CD8-positive, alpha-beta memory T cell (primary cell): Measurements from ENCODE around the gene LENG8. TPM values are rescaled to one million over a fixed set of nuclear protein-coding genes. Genes with fewer than 3 reads are reported as not detected.
"Not testable (repeated sequence)": the region's sequence is repeated elsewhere in the genome, so short reads cannot be mapped to it uniquely, and the experiment has no call there.

ENCODE experiments used
- CTCF ChIA-PET: fragments of 350-600 bp; sonication (Branson Sonifier 250); formaldehyde crosslinking; loops from one replicate; lab custom pipeline; 2021; ENCODE audit warnings: antibody characterized with exemption; lab: Charles Lee
- POLR2A ChIA-PET: fragments of 350-600 bp; sonication (Branson Sonifier 250); formaldehyde crosslinking; loops from one replicate; lab custom pipeline; 2021; ENCODE audit warnings: antibody characterized with exemption; lab: Charles Lee
- DNase-seq, 5 donors: peaks; one replicate each; pipeline versions ENCODE4 v3.0.0 to v3.0.0-alpha.2; 2020 to 2022; ENCODE audit warnings: mixed read lengths in 1 of 5
- H3K27ac ChIP-seq: one replicate; pipeline ENCODE4 v1.7.0; 2013; ENCODE audit warnings: low read depth, mild to moderate bottlenecking, low read length, moderate library complexity
- H3K27me3 ChIP-seq: 2 replicates; pipeline ENCODE4 v1.7.0; 2013; ENCODE audit warnings: low read length, mild to moderate bottlenecking; ENCODE audit not compliant: insufficient read depth, poor library complexity, severe bottlenecking
- H3K36me3 ChIP-seq: 2 replicates; pipeline ENCODE4 v1.7.0; 2013; ENCODE audit warnings: mild to moderate bottlenecking, low read length, moderate library complexity; ENCODE audit not compliant: insufficient read depth
- H3K4me1 ChIP-seq: 2 replicates; pipeline ENCODE4 v1.7.0; 2013; ENCODE audit warnings: mild to moderate bottlenecking, low read length, moderate library complexity; ENCODE audit not compliant: insufficient read depth
- H3K4me3 ChIP-seq: 2 replicates; pipeline ENCODE4 v1.7.0; 2013; ENCODE audit warnings: mild to moderate bottlenecking, low read length
- H3K9me3 ChIP-seq: 2 replicates; pipeline ENCODE4 v1.7.0; 2013; ENCODE audit warnings: mild to moderate bottlenecking, low read length
- H3K27ac Mint-ChIP-seq, 8 donors: one replicate each; pipeline ENCODE4 v1.8.0; 2020 to 2021; ENCODE audit warnings: mixed read lengths in 8 of 8, mild to moderate bottlenecking in 6 of 8, inconsistent platforms in 3 of 8, moderate library complexity in 3 of 8
- H3K27me3 Mint-ChIP-seq, 2 donors: one replicate each; pipeline ENCODE4 v1.8.0; 2020 to 2021; ENCODE audit warnings: mixed read lengths in 2 of 2, mild to moderate bottlenecking in 1 of 2, moderate library complexity in 1 of 2
- H3K36me3 Mint-ChIP-seq, 3 donors: one replicate each; pipeline ENCODE4 v1.8.0; 2020 to 2021; ENCODE audit warnings: mixed read lengths in 3 of 3, inconsistent platforms in 1 of 3, mild to moderate bottlenecking in 1 of 3
- H3K4me1 Mint-ChIP-seq, 3 donors: one replicate each; pipeline ENCODE4 v1.8.0; 2020 to 2021; ENCODE audit warnings: mixed read lengths in 3 of 3, inconsistent platforms in 1 of 3, mild to moderate bottlenecking in 1 of 3
- H3K4me3 Mint-ChIP-seq, 7 donors: one replicate each; pipeline ENCODE4 v1.8.0; 2020 to 2021; ENCODE audit warnings: mixed read lengths in 7 of 7, mild to moderate bottlenecking in 6 of 7, moderate library complexity in 4 of 7, inconsistent platforms in 2 of 7
- H3K9me3 Mint-ChIP-seq, 5 donors: one replicate each; pipeline ENCODE4 v1.8.0; 2020 to 2022; ENCODE audit warnings: mixed read lengths in 5 of 5, mild to moderate bottlenecking in 3 of 5, moderate library complexity in 2 of 5, inconsistent platforms in 1 of 5
- polyA plus RNA-seq: library from polyadenylated mRNA; unstranded; fragments of 300-500 nt; fragmentation: Illumina TruSeq; gene quantifications from one replicate; pipeline ENCODE4 v1.2.3, GENCODE V29; 2021
- total RNA-seq, 2 experiments: library from RNA; stranded (reverse); gene quantifications; one replicate each; pipeline ENCODE4 v1.2.3, GENCODE V29; 2021

The LENG8 gene
- total and polyA plus RNA-seq, 3 experiments from 2014 or later = 8.0 to 144 (median 132) TPM

- Mint-ChIP-seq H3K4me3 (peak overlapping the region in 2 of 7 donors; percentile 19 to 48), H3K27me3 (peaks cover 9 to 20% of the 10 kb centered on the region in 2 donors), H3K4me1 (peaks cover 23 to 30% (median 25%) of the 10 kb centered on the region in 3 donors)
- H3K36me3 Mint-ChIP-seq, H3K9me3 ChIP-seq, H3K9me3 Mint-ChIP-seq, H3K27ac Mint-ChIP-seq, H3K27me3 ChIP-seq, H3K36me3 ChIP-seq, H3K27ac ChIP-seq, POLR2A ChIA-PET, H3K4me3 ChIP-seq, CTCF ChIA-PET, DNase-seq: not testable (repeated sequence)
- peaks cover 15% of the 10 kb centered on the region for H3K4me1 ChIP-seq
Measured at GRCh38 chr19:54508487-54508886, 59.5 kb downstream of the LENG8 start.

- H3K4me3 Mint-ChIP-seq, H3K27ac ChIP-seq, H3K36me3 ChIP-seq, H3K36me3 Mint-ChIP-seq, POLR2A ChIA-PET, H3K27me3 ChIP-seq, H3K9me3 ChIP-seq, H3K9me3 Mint-ChIP-seq, CTCF ChIA-PET, H3K27ac Mint-ChIP-seq, H3K4me3 ChIP-seq: not testable (repeated sequence)
- Mint-ChIP-seq H3K4me1 (peaks cover 23 to 30% (median 25%) of the 10 kb centered on the region in 3 donors), H3K27me3 (peaks cover 9 to 21% of the 10 kb centered on the region in 2 donors)
- H3K4me1 ChIP-seq = peaks cover 15% of the 10 kb centered on the region
- peak in 1 of 5 donors; percentile 9 for DNase-seq
Measured at GRCh38 chr19:54509200-54509940, 60.4 kb downstream of the LENG8 start.

Other genes with a start within 250 kb of the LENG8 start
- 1,000 to 10,000 TPM; 1,621 to 1,723 TPM for gene RPS9, start 248.3 kb upstream of the LENG8 start, total RNA-seq
- gene RPS9, start 248.3 kb upstream of the LENG8 start, polyA plus RNA-seq = 824 TPM
- 1 to 10 TPM in 1 of 2 experiments, under 1 TPM in 1; 0.48 to 1.2 TPM for gene LILRB3, start 226.2 kb upstream of the LENG8 start, total RNA-seq
- 0.49 TPM for gene LILRB3, start 226.2 kb upstream of the LENG8 start, polyA plus RNA-seq
- gene LILRA6, start 206.4 kb upstream of the LENG8 start, total RNA-seq = under 1 TPM; 0.37 to 0.42 TPM
- gene LILRA6, start 206.4 kb upstream of the LENG8 start, polyA plus RNA-seq = 0.45 TPM
- gene LILRB5, start 191.9 kb upstream of the LENG8 start, total RNA-seq = under 1 TPM; 0.42 to 0.44 TPM
- gene LILRB5, start 191.9 kb upstream of the LENG8 start, polyA plus RNA-seq = not detected
- under 1 TPM; 0.24 to 0.42 TPM for gene LILRB2, start 168.1 kb upstream of the LENG8 start, total RNA-seq
- not detected for gene LILRB2, start 168.1 kb upstream of the LENG8 start, polyA plus RNA-seq
- not detected for gene LILRA5, start 136.0 kb upstream of the LENG8 start, total RNA-seq
- not detected for gene LILRA5, start 136.0 kb upstream of the LENG8 start, polyA plus RNA-seq
- not detected for gene LILRA4, start 110.0 kb upstream of the LENG8 start, total RNA-seq
- not detected for gene LILRA4, start 110.0 kb upstream of the LENG8 start, polyA plus RNA-seq
- 10 to 100 TPM; 12.9 to 13.1 TPM for gene LAIR1, start 84.3 kb upstream of the LENG8 start, total RNA-seq
- 110 TPM for gene LAIR1, start 84.3 kb upstream of the LENG8 start, polyA plus RNA-seq
- gene TTYH1, start 33.7 kb upstream of the LENG8 start, total RNA-seq = under 1 TPM in 1 of 2 experiments, not detected in 1; 0.66 TPM
- gene TTYH1, start 33.7 kb upstream of the LENG8 start, polyA plus RNA-seq = not detected
- gene LENG9, start 14.6 kb downstream of the LENG8 start, total RNA-seq = 1 to 10 TPM; 3.8 to 4.4 TPM
- gene LENG9, start 14.6 kb downstream of the LENG8 start, polyA plus RNA-seq = 0.23 TPM
- 1 to 10 TPM in 1 of 2 experiments, under 1 TPM in 1; 0.44 to 1.1 TPM for gene CDC42EP5, start 24.1 kb downstream of the LENG8 start, total RNA-seq
- gene CDC42EP5, start 24.1 kb downstream of the LENG8 start, polyA plus RNA-seq = not detected
- 1 to 10 TPM; 1.4 TPM for gene LAIR2, start 53.6 kb downstream of the LENG8 start, total RNA-seq
- 31.6 TPM for gene LAIR2, start 53.6 kb downstream of the LENG8 start, polyA plus RNA-seq
- not detected for gene LILRA2, start 124.6 kb downstream of the LENG8 start, total RNA-seq
- not detected for gene LILRA2, start 124.6 kb downstream of the LENG8 start, polyA plus RNA-seq
- not detected for gene LILRA1, start 144.4 kb downstream of the LENG8 start, total RNA-seq
- gene LILRA1, start 144.4 kb downstream of the LENG8 start, polyA plus RNA-seq = not detected
- 1 to 10 TPM; 1.0 to 1.3 TPM for gene LILRB1, start 181.3 kb downstream of the LENG8 start, total RNA-seq
- gene LILRB1, start 181.3 kb downstream of the LENG8 start, polyA plus RNA-seq = 3.9 TPM
- gene LILRB4, start 213.8 kb downstream of the LENG8 start, total RNA-seq = under 1 TPM; 0.44 to 0.69 TPM
- not detected for gene LILRB4, start 213.8 kb downstream of the LENG8 start, polyA plus RNA-seq